NT2/D1 (cell line): ENCODE data around the gene SULT1C3.

Source experiments
- SUZ12 ChIP-seq: IDR thresholded peaks from 2 replicates; pipeline ENCODE4 v1.6.1; 2011; ENCODE audit not compliant: insufficient read length, insufficient read depth; ENCODE audit errors: extremely low read depth
- YY1 ChIP-seq: IDR thresholded peaks from 2 replicates; pipeline ENCODE4 v1.6.1; 2011; ENCODE audit not compliant: insufficient read length, insufficient read depth
- ZNF274 ChIP-seq: IDR thresholded peaks from 2 replicates; pipeline ENCODE4 v1.6.1; 2011; ENCODE audit warnings: mild to moderate bottlenecking, low read depth, low read length

- TF ChIP-seq YY1, result no peak
- no peak for TF ChIP-seq ZNF274
- no peak for TF ChIP-seq SUZ12
These were observed 27.1 kb upstream of the SULT1C3 start for GRCh38 chr2:108212671-108213070.
